Body of pancreas (tissue), 4 donors: ENCODE data around the gene GET3. TPM values are rescaled to one million over a fixed set of nuclear protein-coding genes. Genes with fewer than 3 reads are reported as not detected.
A peak's percentile ranks its signal among the peaks of the same experiment; 100 is the strongest.

Experiments
- ATAC-seq: fragments of 150-250 bp; one replicate; pipeline ENCODE4 v1.9.1; 2016
- DNase-seq, 4 donors: peaks; one replicate each; pipeline ENCODE4 v3.0.0-alpha.2; 2019
- H3K27ac ChIP-seq, 4 donors: fragments of 200-600 bp; sonication (generic); 1 replicate in 3 of 4; 2 replicates in 1 of 4; pipeline versions ENCODE4 v1.5.1 to v1.6.1; 2016 to 2019; ENCODE audit warnings: mild to moderate bottlenecking in 1 of 4, mixed read lengths in 1 of 4, moderate library complexity in 1 of 4
- H3K27me3 ChIP-seq, 2 donors: fragments of 200-600 bp; sonication (generic); one replicate each; pipeline ENCODE4 v1.6.0; 2016; ENCODE audit warnings: mild to moderate bottlenecking in 1 of 2
- H3K36me3 ChIP-seq, 2 donors: fragments of 200-600 bp; sonication (generic); replicated peaks in 1 of 2; 2 replicates each; pipeline ENCODE4 v1.5.1; 2016; ENCODE audit warnings: low read depth in 2 of 2; ENCODE audit not compliant: insufficient read depth in 1 of 2
- H3K4me1 ChIP-seq: fragments of 200-600 bp; sonication (generic); one replicate; pipeline ENCODE4 v1.6.0; 2016
- H3K4me3 ChIP-seq, 2 donors: fragments of 200-600 bp; sonication (generic); 1 replicate in 1 of 2; 2 replicates in 1 of 2; pipeline ENCODE4 v1.5.1; 2016 to 2019
- H3K9me3 ChIP-seq, 3 donors: fragments of 200-600 bp; sonication (generic); 1 replicate in 2 of 3; 2 replicates in 1 of 3; pipeline ENCODE4 v1.5.1; 2016
- POLR2A ChIP-seq, 3 donors: fragments of 450-650 bp; IDR thresholded peaks; one replicate each; pipeline ENCODE4 v1.6.1; 2016; ENCODE audit warnings: antibody characterized with exemption in 3 of 3, mild to moderate bottlenecking in 2 of 3
- WGBS, 2 donors: methylation state at CpG; one replicate each; pipeline ENCODE4 v1.1.5; 2017; 5-methylcytosine and 5-hydroxymethylcytosine counted together
- intact Hi-C: fragments of 100-400 bp; cut with DNase I; formaldehyde crosslinking; loops from one replicate; pipeline ENCODE4 v1.15.1; 2023
- total RNA-seq, 2 donors: library from RNA; depleted of rRNA; stranded (reverse); fragments of >200 nt; gene quantifications; one replicate each; pipeline ENCODE4 v1.1.0, GENCODE V29; 2016
- TF ChIP-seq, protein P1 (sequence below), 7 experiments: fragments of 450-650 bp in 4 of 7; fragments of 200-600 bp in 3 of 7; sonication (generic) in 3 of 7; IDR thresholded peaks; one replicate each; pipeline ENCODE4 v1.5.1; 2016 to 2019; ENCODE audit warnings: antibody characterized with exemption in 7 of 7

GET3 gene
- total RNA-seq, 2 donors from 2014 or later: 13.2 to 22.8 TPM

DNA sequence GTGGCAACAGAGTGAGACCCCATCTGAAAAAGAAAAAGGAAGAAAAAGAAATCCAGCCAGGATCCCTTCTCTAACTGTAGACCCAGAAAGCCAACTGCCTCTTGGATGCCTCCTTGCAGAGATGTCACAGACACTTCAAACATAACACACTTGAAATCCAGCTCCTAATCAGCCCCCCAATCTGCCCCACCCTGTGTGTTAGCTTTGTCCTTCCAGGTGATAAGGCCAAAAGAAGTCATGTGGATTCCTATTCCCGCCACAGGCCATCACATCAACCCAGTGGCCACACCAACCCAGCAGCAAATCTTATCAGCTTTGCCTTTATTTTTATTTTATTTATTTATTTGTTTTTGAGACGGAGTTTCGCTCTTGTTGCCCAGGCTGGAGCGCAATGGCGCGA lies 22.4 kb downstream of the GET3 start:
- 71 to 84% methylated on average over 6 of the region's 6 CpGs for WGBS, 2 donors
- H3K27me3 ChIP-seq: no peaks in the 10 kb centered on the region
- ATAC-seq (no peak), DNase-seq (no peak)
- no peaks in the 10 kb centered on the region for H3K9me3 ChIP-seq
- H3K4me3 ChIP-seq: no peak overlapping the region
- peaks cover 9% of the 10 kb centered on the region for H3K4me1 ChIP-seq
- intact Hi-C loops: loop anchor here (5.0 kb wide), 2 partner anchors 43 to 83 kb away; partner anchors contain the start of genes PRDX2 and THSD8
- no peak overlapping the region for H3K27ac ChIP-seq
- TF ChIP-seq, protein P1, sequence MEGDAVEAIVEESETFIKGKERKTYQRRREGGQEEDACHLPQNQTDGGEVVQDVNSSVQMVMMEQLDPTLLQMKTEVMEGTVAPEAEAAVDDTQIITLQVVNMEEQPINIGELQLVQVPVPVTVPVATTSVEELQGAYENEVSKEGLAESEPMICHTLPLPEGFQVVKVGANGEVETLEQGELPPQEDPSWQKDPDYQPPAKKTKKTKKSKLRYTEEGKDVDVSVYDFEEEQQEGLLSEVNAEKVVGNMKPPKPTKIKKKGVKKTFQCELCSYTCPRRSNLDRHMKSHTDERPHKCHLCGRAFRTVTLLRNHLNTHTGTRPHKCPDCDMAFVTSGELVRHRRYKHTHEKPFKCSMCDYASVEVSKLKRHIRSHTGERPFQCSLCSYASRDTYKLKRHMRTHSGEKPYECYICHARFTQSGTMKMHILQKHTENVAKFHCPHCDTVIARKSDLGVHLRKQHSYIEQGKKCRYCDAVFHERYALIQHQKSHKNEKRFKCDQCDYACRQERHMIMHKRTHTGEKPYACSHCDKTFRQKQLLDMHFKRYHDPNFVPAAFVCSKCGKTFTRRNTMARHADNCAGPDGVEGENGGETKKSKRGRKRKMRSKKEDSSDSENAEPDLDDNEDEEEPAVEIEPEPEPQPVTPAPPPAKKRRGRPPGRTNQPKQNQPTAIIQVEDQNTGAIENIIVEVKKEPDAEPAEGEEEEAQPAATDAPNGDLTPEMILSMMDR (IDR thresholded peaks at IDR 0.05): no peak
- no peak for TF ChIP-seq POLR2A (IDR thresholded peaks at IDR 0.05)
- H3K36me3 ChIP-seq: peaks cover 0 to 13% of the 10 kb centered on the region in 2 donors

DNA sequence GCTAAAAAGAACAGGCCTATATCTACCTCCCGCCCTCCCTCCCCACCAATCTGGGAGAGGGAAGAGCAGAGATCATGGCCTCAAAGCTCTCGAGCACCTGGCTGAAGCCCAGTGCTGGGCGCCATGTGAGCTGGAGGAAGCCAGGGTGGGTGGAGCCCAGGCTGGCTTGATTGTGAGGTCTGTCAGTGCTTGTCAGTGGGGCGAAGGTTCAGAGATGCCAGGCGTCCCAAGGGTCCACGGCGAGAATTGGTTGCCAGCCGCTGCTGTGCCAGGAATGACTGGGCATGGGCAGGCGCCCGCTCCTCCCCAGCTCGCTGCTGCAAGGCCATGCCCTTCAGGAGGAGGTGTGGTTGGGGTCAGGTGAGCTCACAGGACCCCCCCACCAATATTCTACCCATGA lies 25.8 kb downstream of the GET3 start:
- Histone ChIP-seq H3K27me3 (no peaks in the 10 kb centered on the region), H3K27ac (no peak overlapping the region), H3K4me3 (no peak overlapping the region), H3K4me1 (peaks cover 8% of the 10 kb centered on the region), H3K9me3 (no peaks in the 10 kb centered on the region), H3K36me3 (peaks cover 0 to 17% of the 10 kb centered on the region in 2 donors)
- ATAC-seq (no peak), DNase-seq (no peak)
- 91 to 92% methylated on average over 5 to 10 of the region's 11 CpGs for WGBS, 2 donors
- intact Hi-C loops: loop anchor here (5.0 kb wide), 2 partner anchors 39 to 79 kb away; partner anchors contain the start of genes PRDX2 and THSD8
- TF ChIP-seq, protein P1 (IDR thresholded peaks at IDR 0.05): no peak
- TF ChIP-seq POLR2A (IDR thresholded peaks at IDR 0.05): no peak

DNA sequence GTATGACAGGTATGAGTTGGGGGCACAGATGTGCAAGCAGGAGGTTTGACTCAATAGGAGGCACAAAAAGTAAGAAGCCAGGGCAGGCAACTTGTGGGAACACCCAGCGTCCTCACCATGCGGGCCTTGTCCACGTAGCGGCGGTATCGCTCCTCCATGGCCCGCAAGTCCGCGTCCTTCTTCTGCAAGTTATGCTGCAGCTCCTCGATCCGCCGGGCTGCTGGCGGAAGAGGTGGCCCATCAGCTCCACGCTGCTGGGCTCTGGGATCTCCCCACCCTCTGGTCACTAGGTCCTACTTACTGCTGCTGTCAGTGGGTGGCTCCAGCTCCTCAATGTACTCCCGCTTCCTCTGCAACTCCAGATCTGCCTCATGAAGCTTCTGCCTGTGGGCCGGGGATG lies 27.4 kb downstream of the GET3 start:
- ATAC-seq: no peak
- Histone ChIP-seq H3K27me3 (no peaks in the 10 kb centered on the region), H3K4me1 (peaks cover 8% of the 10 kb centered on the region), H3K27ac (no peak overlapping the region), H3K9me3 (no peaks in the 10 kb centered on the region), H3K36me3 (peaks cover 0 to 20% of the 10 kb centered on the region in 2 donors), H3K4me3 (no peak overlapping the region)
- DNase-seq: no peak
- no peak for TF ChIP-seq POLR2A (IDR thresholded peaks at IDR 0.05)
- TF ChIP-seq, protein P1 (IDR thresholded peaks at IDR 0.05): no peak
- WGBS, 2 donors: 93 to 94% methylated on average over 15 to 16 of the region's 16 CpGs
- intact Hi-C loops: loop anchor here (5.0 kb wide), 2 partner anchors 38 to 78 kb away; partner anchors contain the start of genes PRDX2 and THSD8

DNA sequence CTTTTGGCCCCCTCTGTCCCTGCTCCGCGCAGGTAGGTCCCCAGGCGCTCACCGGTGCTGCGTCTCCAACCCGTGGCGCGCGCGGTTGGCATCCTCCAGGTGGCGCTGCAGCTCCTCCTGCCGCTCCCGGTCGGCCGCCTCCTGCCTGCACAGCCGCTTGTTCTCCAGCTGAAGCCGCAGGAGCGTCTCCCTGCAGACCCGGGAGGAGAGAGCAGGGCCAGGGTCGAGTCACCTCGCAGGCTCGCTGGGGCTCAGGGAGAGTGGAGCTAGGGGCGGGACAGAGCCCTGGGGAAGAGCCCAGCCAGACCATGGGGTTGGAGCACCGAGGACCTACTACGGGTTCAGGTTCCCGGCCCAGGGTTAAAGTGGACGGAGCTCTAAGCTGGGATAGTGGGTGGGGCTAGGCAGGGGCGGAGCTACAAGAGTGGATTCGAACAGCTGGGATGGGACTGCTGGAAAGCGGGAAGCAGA lies 28.8 kb downstream of the GET3 start:
- peak overlapping the region in 2 of 4 donors; percentile 40 to 61 for H3K27ac ChIP-seq
- DNase-seq (peak; percentile 82 to 91 (median 87)), ATAC-seq (peak; percentile 80)
- H3K9me3 ChIP-seq: no peaks in the 10 kb centered on the region
- H3K27me3 ChIP-seq: no peaks in the 10 kb centered on the region
- intact Hi-C loops: no loop called here
- H3K36me3 ChIP-seq: peaks cover 0 to 24% of the 10 kb centered on the region in 2 donors
- peaks cover 8% of the 10 kb centered on the region for H3K4me1 ChIP-seq
- TF ChIP-seq, protein P1 (IDR thresholded peaks at IDR 0.05): peak; percentile 51 to 90 (median 74)
- TF ChIP-seq POLR2A (IDR thresholded peaks at IDR 0.05): no peak
- H3K4me3 ChIP-seq: no peak overlapping the region
- 42 to 49% methylated on average over 14 to 18 of the region's 30 CpGs for WGBS, 2 donors

DNA sequence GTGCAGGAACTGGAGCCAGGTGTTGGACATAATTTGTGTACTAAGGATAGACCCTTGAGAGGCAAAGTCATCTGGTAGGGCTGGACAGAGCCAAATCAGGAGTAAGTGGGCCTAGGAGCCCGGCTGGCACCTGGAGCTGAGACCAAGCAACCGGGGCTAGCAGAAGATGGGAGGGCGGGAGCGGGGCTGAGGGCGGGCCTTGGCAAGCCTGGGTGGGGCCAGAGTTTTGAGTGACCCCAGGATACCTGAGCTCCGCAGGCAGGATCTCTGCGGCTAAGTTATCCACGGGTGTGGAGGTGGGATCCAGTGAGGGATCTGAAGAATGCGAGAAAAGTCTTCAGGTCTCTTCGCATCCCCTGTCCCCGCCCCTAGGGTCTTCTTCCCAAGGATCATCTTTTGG lies 29.9 kb downstream of the GET3 start:
- Histone ChIP-seq H3K9me3 (no peaks in the 10 kb centered on the region), H3K4me3 (no peak overlapping the region), H3K27me3 (no peaks in the 10 kb centered on the region), H3K4me1 (peaks cover 8% of the 10 kb centered on the region), H3K27ac (no peak overlapping the region), H3K36me3 (peaks cover 0 to 25% of the 10 kb centered on the region in 2 donors)
- TF ChIP-seq POLR2A (IDR thresholded peaks at IDR 0.05): no peak
- TF ChIP-seq, protein P1 (IDR thresholded peaks at IDR 0.05): no peak
- ATAC-seq (no peak), DNase-seq (no peak)
- WGBS, 2 donors: 94 to 95% methylated on average over 11 of the region's 11 CpGs
- intact Hi-C loops: no loop called here
